Measurements from ENCODE around the gene SOS1.

SOS1 gene

DNA sequence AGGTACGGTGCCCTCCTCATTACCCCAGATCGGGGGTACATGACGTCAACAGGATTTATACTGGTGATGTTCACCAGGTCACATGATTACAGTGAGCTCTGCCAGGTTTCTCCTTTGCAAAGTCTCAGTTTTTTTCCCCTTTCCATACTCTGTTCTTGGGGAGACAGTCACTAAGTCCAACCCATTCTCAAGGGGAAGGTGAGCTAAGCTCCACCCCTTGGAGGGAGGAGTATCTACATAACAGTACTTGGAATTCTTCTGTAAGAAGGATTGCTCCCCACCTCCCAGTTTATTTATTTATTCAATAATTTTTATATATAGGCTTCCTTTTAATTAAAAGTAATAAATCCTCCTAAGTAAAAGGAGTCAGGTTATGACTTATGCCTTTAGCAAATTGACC, 34.1 kb upstream of the SOS1 start:
- Histone ChIP-seq H3K18ac (ENCODE audit: low read depth in 1 of 2, low read length in 2 of 2) (no peak overlapping the region), H3K4me1 (ENCODE audit: control insufficient read depth, insufficient read depth, low read depth, low read length) (peaks cover 4% of the 10 kb centered on the region), H2BK15ac (ENCODE audit: low read depth, poor library complexity, severe bottlenecking) (no peak overlapping the region), H4K8ac (ENCODE audit: low read length) (no peak overlapping the region), H3K9me3 (ENCODE audit: control insufficient read depth, low read length) (no peaks in the 10 kb centered on the region), H3K27me3 (ENCODE audit: control insufficient read depth in 1 of 2, insufficient read depth in 1 of 2, low read length in 2 of 2) (no peaks in the 10 kb centered on the region), H3K79me1 (replicated peaks; ENCODE audit: low read length, poor library complexity, severe bottlenecking) (no peaks in the 10 kb centered on the region), H2BK120ac (ENCODE audit: low read depth, low read length) (no peak overlapping the region), H4K91ac (ENCODE audit: low read length) (no peak overlapping the region), H2AFZ (ENCODE audit: low read depth, low read length) (no peak overlapping the region), H3K27ac (ENCODE audit: low read length, poor library complexity, severe bottlenecking) (no peak overlapping the region), H3K4me2 (ENCODE audit: low read length, poor library complexity, severe bottlenecking) (no peak overlapping the region), H3K9ac (ENCODE audit: low read length) (peak overlapping the region; percentile 73), H3K4me3 (ENCODE audit: insufficient read depth in 1 of 2, low read depth in 1 of 2, low read length in 2 of 2) (no peak overlapping the region), H3K36me3 (ENCODE audit: control insufficient read depth in 1 of 2, insufficient read depth in 2 of 2, low read depth in 1 of 2, low read length in 2 of 2) (peaks cover 0 to under 1% of the 10 kb centered on the region in 2 experiments), H3K23ac (ENCODE audit: low read length in 2 of 2) (no peak overlapping the region), H3K4ac (ENCODE audit: low read depth in 1 of 2, low read length in 2 of 2) (no peak overlapping the region), H2AK5ac (ENCODE audit: low read length, severe bottlenecking) (no peak overlapping the region), H2BK5ac (ENCODE audit: low read depth, low read length, poor library complexity, severe bottlenecking) (no peak overlapping the region), H3K14ac (ENCODE audit: low read length in 2 of 2) (no peak overlapping the region), H2BK12ac (ENCODE audit: low read length in 2 of 2) (no peak overlapping the region)
- DNase-seq = no peak
- WGBS = 83% methylated on average over 3 of the region's 3 CpGs

DNA sequence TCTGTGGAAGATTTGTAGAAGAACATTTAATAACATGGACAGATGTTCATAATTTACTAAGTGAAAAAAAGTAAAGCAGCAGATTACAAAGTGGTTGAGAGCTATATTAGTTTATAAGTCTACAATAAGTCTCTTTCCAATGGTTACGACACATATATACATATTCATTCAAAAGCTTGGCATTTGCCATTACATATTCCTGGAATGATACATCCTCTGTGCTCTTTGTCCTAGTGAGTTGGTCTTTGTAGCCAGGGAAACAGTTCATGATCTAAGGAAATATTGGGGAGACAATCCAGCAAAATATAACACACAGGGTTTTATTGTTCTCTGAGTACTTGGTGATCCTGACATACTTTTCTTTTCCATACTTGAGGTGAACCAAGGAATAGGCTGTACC, 32.5 kb upstream of the SOS1 start:
- Histone ChIP-seq H3K4me2 (ENCODE audit: low read length, poor library complexity, severe bottlenecking) (no peak overlapping the region), H4K8ac (ENCODE audit: low read length) (no peak overlapping the region), H2BK12ac (ENCODE audit: low read length in 2 of 2) (no peak overlapping the region), H2BK120ac (ENCODE audit: low read depth, low read length) (no peak overlapping the region), H4K91ac (ENCODE audit: low read length) (no peak overlapping the region), H2BK5ac (ENCODE audit: low read depth, low read length, poor library complexity, severe bottlenecking) (no peak overlapping the region), H3K4me1 (ENCODE audit: control insufficient read depth, insufficient read depth, low read depth, low read length) (peaks cover 2% of the 10 kb centered on the region), H3K4ac (ENCODE audit: low read depth in 1 of 2, low read length in 2 of 2) (no peak overlapping the region), H3K9ac (ENCODE audit: low read length) (peak overlapping the region; percentile 78), H3K4me3 (ENCODE audit: insufficient read depth in 1 of 2, low read depth in 1 of 2, low read length in 2 of 2) (peak overlapping the region in 1 of 2 experiments; percentile 32), H3K14ac (ENCODE audit: low read length in 2 of 2) (no peak overlapping the region), H3K18ac (ENCODE audit: low read depth in 1 of 2, low read length in 2 of 2) (no peak overlapping the region), H3K23ac (ENCODE audit: low read length in 2 of 2) (no peak overlapping the region), H3K27ac (ENCODE audit: low read length, poor library complexity, severe bottlenecking) (no peak overlapping the region), H3K79me1 (replicated peaks; ENCODE audit: low read length, poor library complexity, severe bottlenecking) (no peaks in the 10 kb centered on the region), H3K9me3 (ENCODE audit: control insufficient read depth, low read length) (no peaks in the 10 kb centered on the region), H2BK15ac (ENCODE audit: low read depth, poor library complexity, severe bottlenecking) (no peak overlapping the region), H2AFZ (ENCODE audit: low read depth, low read length) (no peak overlapping the region), H2AK5ac (ENCODE audit: low read length, severe bottlenecking) (no peak overlapping the region), H3K27me3 (ENCODE audit: control insufficient read depth in 1 of 2, insufficient read depth in 1 of 2, low read length in 2 of 2) (no peaks in the 10 kb centered on the region), H3K36me3 (ENCODE audit: control insufficient read depth in 1 of 2, insufficient read depth in 2 of 2, low read depth in 1 of 2, low read length in 2 of 2) (peaks cover 0 to 4% of the 10 kb centered on the region in 2 experiments)
- WGBS = no CpG with 5 or more reads among the region's 1 CpG
- no peak for DNase-seq

DNA sequence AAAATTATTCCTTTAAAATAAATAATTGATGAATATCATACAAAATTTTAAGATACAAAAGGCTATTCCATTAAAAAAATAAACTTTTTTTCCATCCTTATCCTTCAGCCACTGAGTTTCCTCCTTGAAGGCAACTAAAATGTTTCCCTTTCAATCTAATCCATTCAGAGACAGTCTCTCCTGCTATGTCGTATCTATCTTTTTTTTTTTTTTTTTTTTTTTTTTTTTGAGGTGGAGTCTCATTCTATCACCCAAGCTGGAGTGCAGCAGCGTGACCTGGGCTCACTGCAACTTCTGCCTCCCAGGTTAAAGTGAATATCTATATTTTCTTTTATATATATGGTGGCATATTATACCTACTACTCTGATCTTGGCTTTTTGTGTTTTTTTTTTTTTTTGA, 31.7 kb upstream of the SOS1 start:
- Histone ChIP-seq H2BK5ac (ENCODE audit: low read depth, low read length, poor library complexity, severe bottlenecking) (no peak overlapping the region), H4K91ac (ENCODE audit: low read length) (no peak overlapping the region), H3K27me3 (ENCODE audit: control insufficient read depth in 1 of 2, insufficient read depth in 1 of 2, low read length in 2 of 2) (no peaks in the 10 kb centered on the region), H4K8ac (ENCODE audit: low read length) (no peak overlapping the region), H3K4me2 (ENCODE audit: low read length, poor library complexity, severe bottlenecking) (no peak overlapping the region), H2BK12ac (ENCODE audit: low read length in 2 of 2) (no peak overlapping the region), H2BK15ac (ENCODE audit: low read depth, poor library complexity, severe bottlenecking) (no peak overlapping the region), H3K4me1 (ENCODE audit: control insufficient read depth, insufficient read depth, low read depth, low read length) (peaks cover 1% of the 10 kb centered on the region), H3K27ac (ENCODE audit: low read length, poor library complexity, severe bottlenecking) (no peak overlapping the region), H3K36me3 (ENCODE audit: control insufficient read depth in 1 of 2, insufficient read depth in 2 of 2, low read depth in 1 of 2, low read length in 2 of 2) (peaks cover 0 to 4% of the 10 kb centered on the region in 2 experiments), H3K18ac (ENCODE audit: low read depth in 1 of 2, low read length in 2 of 2) (no peak overlapping the region), H3K9me3 (ENCODE audit: control insufficient read depth, low read length) (no peaks in the 10 kb centered on the region), H3K9ac (ENCODE audit: low read length) (peak overlapping the region; percentile 78), H2AFZ (ENCODE audit: low read depth, low read length) (no peak overlapping the region), H2BK120ac (ENCODE audit: low read depth, low read length) (no peak overlapping the region), H3K4ac (ENCODE audit: low read depth in 1 of 2, low read length in 2 of 2) (no peak overlapping the region), H3K79me1 (replicated peaks; ENCODE audit: low read length, poor library complexity, severe bottlenecking) (no peaks in the 10 kb centered on the region), H2AK5ac (ENCODE audit: low read length, severe bottlenecking) (no peak overlapping the region), H3K23ac (ENCODE audit: low read length in 2 of 2) (no peak overlapping the region), H3K4me3 (ENCODE audit: insufficient read depth in 1 of 2, low read depth in 1 of 2, low read length in 2 of 2) (no peak overlapping the region), H3K14ac (ENCODE audit: low read length in 2 of 2) (no peak overlapping the region)
- no CpG with 5 or more reads among the region's 2 CpGs for WGBS
- DNase-seq = no peak

DNA sequence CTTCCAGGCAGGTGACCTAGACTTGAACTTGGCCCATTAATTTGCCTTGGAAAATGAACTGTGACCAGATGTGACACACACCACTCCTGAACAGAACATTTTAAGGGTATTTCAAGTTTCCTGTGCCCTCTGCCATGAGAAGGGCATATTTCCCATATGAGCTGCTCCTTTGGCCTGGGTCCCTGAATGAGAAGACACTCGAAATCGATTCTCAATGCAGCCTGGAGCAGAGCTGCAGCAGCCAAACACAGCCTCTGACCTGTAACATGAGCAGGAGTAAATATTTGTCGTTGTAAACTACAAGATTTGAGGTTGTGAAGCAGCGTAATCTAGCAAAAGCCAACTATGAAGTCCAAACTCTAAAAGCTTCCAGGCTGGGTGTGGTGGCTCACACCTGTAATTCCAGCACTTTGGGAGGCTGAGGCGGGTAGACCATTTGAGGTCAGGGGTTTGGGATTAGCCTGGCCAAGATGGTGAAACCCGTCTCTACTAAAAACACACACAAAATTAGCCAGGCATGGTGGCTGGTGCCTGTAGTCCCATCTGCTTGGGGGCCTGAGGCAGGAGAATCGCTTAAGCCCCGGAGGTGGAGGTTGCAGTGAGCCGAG, 30.1 kb upstream of the SOS1 start:
- no peak overlapping the region for H4K8ac ChIP-seq (ENCODE audit: low read length)
- no peaks in the 10 kb centered on the region for H3K27me3 ChIP-seq (ENCODE audit: control insufficient read depth in 1 of 2, insufficient read depth in 1 of 2, low read length in 2 of 2)
- H2AFZ ChIP-seq (ENCODE audit: low read depth, low read length) = no peak overlapping the region
- H3K4me3 ChIP-seq (ENCODE audit: insufficient read depth in 1 of 2, low read depth in 1 of 2, low read length in 2 of 2) = no peak overlapping the region
- peaks cover 0 to 4% of the 10 kb centered on the region in 2 experiments for H3K36me3 ChIP-seq (ENCODE audit: control insufficient read depth in 1 of 2, insufficient read depth in 2 of 2, low read depth in 1 of 2, low read length in 2 of 2)
- no peaks in the 10 kb centered on the region for H3K79me1 ChIP-seq (replicated peaks; ENCODE audit: low read length, poor library complexity, severe bottlenecking)
- no peak overlapping the region for H2BK120ac ChIP-seq (ENCODE audit: low read depth, low read length)
- no peak overlapping the region for H3K23ac ChIP-seq (ENCODE audit: low read length in 2 of 2)
- H3K27ac ChIP-seq (ENCODE audit: low read length, poor library complexity, severe bottlenecking) = no peak overlapping the region
- no peak overlapping the region for H3K18ac ChIP-seq (ENCODE audit: low read depth in 1 of 2, low read length in 2 of 2)
- H2AK5ac ChIP-seq (ENCODE audit: low read length, severe bottlenecking) = no peak overlapping the region
- H3K4me1 ChIP-seq (ENCODE audit: control insufficient read depth, insufficient read depth, low read depth, low read length) = no peaks in the 10 kb centered on the region
- no peak overlapping the region for H3K4ac ChIP-seq (ENCODE audit: low read depth in 1 of 2, low read length in 2 of 2)
- no peak for DNase-seq
- no peak overlapping the region for H4K91ac ChIP-seq (ENCODE audit: low read length)
- no peak overlapping the region for H2BK12ac ChIP-seq (ENCODE audit: low read length in 2 of 2)
- H2BK15ac ChIP-seq (ENCODE audit: low read depth, poor library complexity, severe bottlenecking) = no peak overlapping the region
- WGBS = 77% methylated on average over 8 of the region's 9 CpGs
- H3K4me2 ChIP-seq (ENCODE audit: low read length, poor library complexity, severe bottlenecking) = no peak overlapping the region
- H3K9ac ChIP-seq (ENCODE audit: low read length) = no peak overlapping the region
- H3K9me3 ChIP-seq (ENCODE audit: control insufficient read depth, low read length) = no peaks in the 10 kb centered on the region
- no peak overlapping the region for H2BK5ac ChIP-seq (ENCODE audit: low read depth, low read length, poor library complexity, severe bottlenecking)
- no peak overlapping the region for H3K14ac ChIP-seq (ENCODE audit: low read length in 2 of 2)
